ENCODE results near the gene CCL24. TPM values are rescaled to one million over a fixed set of nuclear protein-coding genes. Genes with fewer than 3 reads are reported as not detected.
"Not testable (repeated sequence)": the region's sequence is repeated elsewhere in the genome, so short reads cannot be mapped to it uniquely, and the experiment has no call there.

Gene CCL24
- total RNA-seq, 1 donor from 2014 or later = not detected

- H3K36me3 Mint-ChIP-seq (ENCODE audit: low read depth); DNase-seq; intact Hi-C loops (cut with micrococcal nuclease); H3K27ac Mint-ChIP-seq; H3K9me3 Mint-ChIP-seq; H3K4me3 Mint-ChIP-seq; H3K27me3 Mint-ChIP-seq: not testable (repeated sequence)
- H3K4me1 Mint-ChIP-seq = peaks cover 16% of the 10 kb centered on the region
These were observed 24.8 kb upstream of the CCL24 start for GRCh38 chr7:75838281-75838930.

DNA sequence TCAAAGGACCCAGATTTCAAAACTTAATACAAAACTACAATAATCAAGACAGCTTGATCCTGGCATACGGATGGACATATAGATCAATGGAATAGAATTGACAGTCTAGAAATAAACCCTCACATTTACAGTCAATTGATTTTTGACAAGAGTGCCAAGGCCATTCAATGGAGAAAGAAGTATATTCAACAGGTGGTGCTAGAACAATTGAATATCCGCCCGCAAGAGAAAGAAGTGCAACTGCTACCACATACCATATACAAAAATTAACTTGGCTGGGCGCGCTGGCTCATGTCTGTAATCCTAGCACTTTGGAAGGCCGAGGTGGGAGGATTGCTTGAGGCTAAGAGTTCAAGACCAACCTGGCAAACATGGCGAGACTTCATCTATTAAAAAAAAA is 23.2 kb upstream of the CCL24 start:
- Mint-ChIP-seq H3K36me3 (ENCODE audit: low read depth) (no peaks in the 10 kb centered on the region), H3K9me3 (no peaks in the 10 kb centered on the region), H3K4me3 (no peak overlapping the region), H3K27me3 (no peaks in the 10 kb centered on the region), H3K4me1 (peaks cover 4% of the 10 kb centered on the region), H3K27ac (no peak overlapping the region)
- no peak for DNase-seq
- intact Hi-C loops (cut with micrococcal nuclease) = no loop called here

DNA sequence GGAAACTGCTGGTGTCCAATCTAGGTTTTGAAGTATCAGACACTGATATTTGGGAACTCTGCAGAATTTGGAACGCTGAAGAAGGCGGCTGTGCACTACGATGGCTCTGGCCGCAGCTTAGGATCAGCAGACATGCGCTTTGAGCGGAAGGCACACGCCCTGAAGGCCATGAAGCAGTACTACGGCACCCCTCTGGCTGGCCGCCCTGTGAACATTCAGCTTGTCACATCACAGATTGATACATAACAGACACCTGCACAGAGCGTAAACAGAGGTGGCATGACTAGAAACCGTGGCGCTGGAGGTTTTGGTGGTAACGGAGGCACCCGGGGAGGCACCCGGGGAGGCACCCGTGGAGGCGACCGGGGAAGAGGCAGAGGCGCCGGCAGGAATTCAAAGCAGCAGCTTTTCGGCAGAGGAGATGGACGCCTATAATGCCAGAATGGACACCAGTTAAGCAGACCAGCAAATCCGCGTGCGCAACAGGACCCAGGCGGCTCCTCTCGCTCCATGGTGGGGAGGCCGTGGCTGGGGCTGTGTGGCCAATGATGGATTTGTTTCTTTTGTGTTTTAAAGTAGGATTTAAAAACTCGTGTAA is 22.2 kb upstream of the CCL24 start:
- no peaks in the 10 kb centered on the region for H3K27me3 Mint-ChIP-seq
- no peak overlapping the region for H3K4me3 Mint-ChIP-seq
- H3K27ac Mint-ChIP-seq = no peak overlapping the region
- intact Hi-C loops (cut with micrococcal nuclease) = no loop called here
- no peak for DNase-seq
- H3K9me3 Mint-ChIP-seq = no peaks in the 10 kb centered on the region
- no peaks in the 10 kb centered on the region for H3K36me3 Mint-ChIP-seq (ENCODE audit: low read depth)
- H3K4me1 Mint-ChIP-seq = peaks cover 4% of the 10 kb centered on the region

DNA sequence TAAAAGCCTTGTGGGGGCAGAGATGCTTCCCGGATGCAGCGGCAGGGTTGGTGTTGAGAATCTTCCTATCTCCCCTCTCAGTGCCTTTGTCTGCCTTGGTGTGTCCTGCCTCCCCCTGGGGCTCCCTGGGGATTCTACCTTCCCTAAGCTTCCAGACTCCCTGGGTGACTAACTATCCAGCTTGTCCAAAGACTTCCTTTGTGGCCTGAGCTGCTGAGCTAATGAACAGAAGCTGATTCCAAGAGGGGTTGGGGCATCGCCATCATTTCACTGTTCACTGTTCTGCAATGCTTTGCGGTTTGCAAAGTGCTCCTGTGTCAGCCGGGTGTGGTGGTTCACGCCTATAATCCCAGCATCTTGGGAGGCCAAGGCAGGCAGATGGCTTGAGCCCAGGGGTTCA is 20.1 kb upstream of the CCL24 start:
- intact Hi-C loops (cut with micrococcal nuclease); H3K9me3 Mint-ChIP-seq: not testable (repeated sequence)

GRCh38 chr7:75830978-75831377 is 17.4 kb upstream of the CCL24 start:
- H3K27me3 Mint-ChIP-seq = no peaks in the 10 kb centered on the region
- intact Hi-C loops (cut with micrococcal nuclease) = no loop called here
- H3K36me3 Mint-ChIP-seq (ENCODE audit: low read depth) = no peaks in the 10 kb centered on the region
- DNase-seq = no peak
- H3K9me3 Mint-ChIP-seq = no peaks in the 10 kb centered on the region
- H3K4me3 Mint-ChIP-seq = no peak overlapping the region
- no peak overlapping the region for H3K27ac Mint-ChIP-seq
- H3K4me1 Mint-ChIP-seq = no peaks in the 10 kb centered on the region

More for the DNA sequence above, 20.1 kb upstream of the CCL24 start:
- H3K4me1 Mint-ChIP-seq; DNase-seq; H3K27me3 Mint-ChIP-seq; H3K27ac Mint-ChIP-seq; H3K4me3 Mint-ChIP-seq; H3K36me3 Mint-ChIP-seq (ENCODE audit: low read depth): not testable (repeated sequence)

DNA sequence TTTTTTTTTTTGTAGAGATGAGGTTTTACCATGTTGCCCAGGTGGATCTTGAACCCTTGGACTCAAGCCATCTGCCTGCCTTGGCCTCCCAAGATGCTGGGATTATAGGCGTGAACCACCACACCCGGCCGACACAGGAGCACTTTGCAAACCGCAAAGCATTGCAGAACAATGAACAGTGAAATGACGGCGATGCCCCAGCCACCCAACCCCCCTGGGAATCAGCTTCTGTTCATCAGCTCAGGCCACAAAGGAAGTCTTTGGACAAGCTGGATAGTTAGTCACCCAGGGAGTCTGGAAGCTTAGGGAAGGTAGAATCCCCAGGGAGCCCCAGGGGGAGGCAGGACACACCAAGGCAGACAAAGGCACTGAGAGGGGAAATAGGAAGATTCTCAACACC is 16.1 kb upstream of the CCL24 start:
- H3K9me3 Mint-ChIP-seq; H3K4me1 Mint-ChIP-seq; H3K27me3 Mint-ChIP-seq; H3K27ac Mint-ChIP-seq; H3K4me3 Mint-ChIP-seq; DNase-seq; H3K36me3 Mint-ChIP-seq (ENCODE audit: low read depth); intact Hi-C loops (cut with micrococcal nuclease): not testable (repeated sequence)

GRCh38 chr7:75823198-75823910 is 9.7 kb upstream of the CCL24 start:
- no peaks in the 10 kb centered on the region for H3K36me3 Mint-ChIP-seq (ENCODE audit: low read depth)
- no peaks in the 10 kb centered on the region for H3K27me3 Mint-ChIP-seq
- no peaks in the 10 kb centered on the region for H3K4me1 Mint-ChIP-seq
- DNase-seq = no peak
- no peaks in the 10 kb centered on the region for H3K9me3 Mint-ChIP-seq
- H3K27ac Mint-ChIP-seq = no peak overlapping the region
- intact Hi-C loops (cut with micrococcal nuclease) = no loop called here
- no peak overlapping the region for H3K4me3 Mint-ChIP-seq

DNA sequence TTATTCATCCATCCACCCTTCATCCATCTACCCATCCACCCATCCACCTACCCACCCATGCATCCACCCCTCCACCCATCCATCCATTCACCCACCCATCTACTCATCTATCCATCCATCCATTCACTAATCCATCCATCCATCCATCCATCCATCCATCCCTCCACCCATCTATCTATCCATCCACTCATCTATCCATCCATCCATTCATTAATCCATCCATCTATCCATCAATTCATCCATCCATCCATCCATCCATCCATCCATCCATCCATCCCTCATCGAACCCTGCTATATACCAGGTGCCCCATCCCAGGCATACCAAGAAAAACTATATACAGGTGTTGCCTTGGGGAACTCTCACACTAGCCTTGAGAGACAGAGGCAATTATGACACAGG is 7.1 kb upstream of the CCL24 start:
- no peaks in the 10 kb centered on the region for H3K9me3 Mint-ChIP-seq
- no peaks in the 10 kb centered on the region for H3K36me3 Mint-ChIP-seq (ENCODE audit: low read depth)
- intact Hi-C loops (cut with micrococcal nuclease) = no loop called here
- H3K4me3 Mint-ChIP-seq = no peak overlapping the region
- H3K27ac Mint-ChIP-seq = no peak overlapping the region
- DNase-seq = no peak
- peaks cover 2% of the 10 kb centered on the region for H3K4me1 Mint-ChIP-seq
- H3K27me3 Mint-ChIP-seq = peaks cover 2% of the 10 kb centered on the region

- intact Hi-C loops (cut with micrococcal nuclease) = no loop called here
- Mint-ChIP-seq H3K27me3 (peaks cover 2% of the 10 kb centered on the region), H3K27ac (no peak overlapping the region)
These were observed 6.1 kb upstream of the CCL24 start for GRCh38 chr7:75819711-75820110.

GRCh38 chr7:75818472-75818871 is 4.9 kb upstream of the CCL24 start:
- Mint-ChIP-seq H3K27me3 (peaks cover 2% of the 10 kb centered on the region), H3K4me3 (no peak overlapping the region), H3K9me3 (no peaks in the 10 kb centered on the region), H3K27ac (no peak overlapping the region), H3K4me1 (peaks cover 2% of the 10 kb centered on the region), H3K36me3 (ENCODE audit: low read depth) (no peaks in the 10 kb centered on the region)
- DNase-seq = no peak
- intact Hi-C loops (cut with micrococcal nuclease) = no loop called here

More at GRCh38 chr7:75819711-75820110, 6.1 kb upstream of the CCL24 start:
- no peaks in the 10 kb centered on the region for H3K9me3 Mint-ChIP-seq
- H3K4me1 Mint-ChIP-seq = peaks cover 2% of the 10 kb centered on the region
- H3K4me3 Mint-ChIP-seq = no peak overlapping the region
- H3K36me3 Mint-ChIP-seq (ENCODE audit: low read depth) = no peaks in the 10 kb centered on the region
- DNase-seq = no peak

DNA sequence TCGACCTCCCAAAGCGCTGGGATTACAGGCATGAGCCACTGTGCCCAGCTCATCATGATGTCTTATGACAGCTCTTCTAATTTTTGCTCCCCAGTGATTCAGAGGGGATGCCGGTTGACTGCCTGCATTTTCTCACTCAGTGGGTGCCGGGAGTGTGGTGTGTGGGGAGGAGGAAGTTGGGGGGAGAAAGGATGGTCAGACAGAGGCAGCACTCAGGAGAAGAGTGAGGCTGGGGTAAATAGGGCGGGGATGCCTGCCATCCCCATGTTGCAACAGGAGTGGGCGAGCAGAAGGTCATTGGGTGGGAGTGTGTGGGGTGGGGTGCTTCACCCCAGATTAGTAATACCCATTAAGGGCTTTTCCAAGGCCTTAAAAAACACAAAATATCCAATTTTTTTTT is 3.5 kb upstream of the CCL24 start:
- intact Hi-C loops (cut with micrococcal nuclease) = no loop called here
- Mint-ChIP-seq H3K9me3 (no peaks in the 10 kb centered on the region), H3K4me1 (peaks cover 2% of the 10 kb centered on the region), H3K27me3 (peaks cover 2% of the 10 kb centered on the region), H3K36me3 (ENCODE audit: low read depth) (no peaks in the 10 kb centered on the region), H3K4me3 (no peak overlapping the region), H3K27ac (peak overlapping the region; percentile 64)
- DNase-seq = no peak

DNA sequence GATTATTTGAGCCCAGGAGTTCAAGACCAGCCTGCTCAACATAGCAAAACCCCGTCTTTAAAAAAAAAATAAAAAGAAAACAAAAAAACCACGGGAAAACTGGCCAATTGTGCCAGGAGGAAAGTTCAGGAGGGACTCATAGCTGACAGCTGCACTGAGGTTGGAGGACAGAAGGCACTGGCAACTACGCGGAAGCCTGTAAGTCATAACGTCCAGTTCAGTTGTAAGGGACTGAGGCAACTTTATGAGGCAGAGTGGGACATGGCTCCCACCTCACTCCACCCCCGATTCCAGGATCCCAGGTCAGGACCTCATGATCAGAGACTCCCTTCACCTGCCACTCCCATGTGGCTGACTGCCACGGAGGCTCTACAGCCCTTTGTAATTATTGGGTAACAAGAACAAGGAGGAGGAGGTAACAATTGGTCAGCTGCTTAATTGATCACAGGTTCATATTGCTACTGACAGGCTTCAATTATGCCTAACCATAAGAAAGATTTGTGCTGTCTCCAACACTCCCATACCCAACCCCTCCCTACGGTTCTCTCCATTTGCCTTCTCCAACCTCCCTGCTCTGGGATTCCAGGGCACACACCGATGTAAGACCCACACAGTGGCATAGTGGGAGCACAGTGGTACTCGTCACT is 1.9 kb upstream of the CCL24 start:
- Mint-ChIP-seq H3K9me3 (no peaks in the 10 kb centered on the region), H3K4me3 (no peak overlapping the region), H3K27ac (no peak overlapping the region), H3K27me3 (peaks cover 2% of the 10 kb centered on the region), H3K36me3 (ENCODE audit: low read depth) (no peaks in the 10 kb centered on the region), H3K4me1 (peaks cover 2% of the 10 kb centered on the region)
- DNase-seq = no peak
- intact Hi-C loops (cut with micrococcal nuclease) = no loop called here

- H3K4me3 Mint-ChIP-seq = no peak overlapping the region
- peaks cover 2% of the 10 kb centered on the region for H3K27me3 Mint-ChIP-seq
- intact Hi-C loops (cut with micrococcal nuclease) = no loop called here
- no peak for DNase-seq
- no peaks in the 10 kb centered on the region for H3K36me3 Mint-ChIP-seq (ENCODE audit: low read depth)
- no peak overlapping the region for H3K27ac Mint-ChIP-seq
- peaks cover 2% of the 10 kb centered on the region for H3K4me1 Mint-ChIP-seq
- H3K9me3 Mint-ChIP-seq = no peaks in the 10 kb centered on the region
These were observed 871 bp upstream of the CCL24 start for GRCh38 chr7:75814407-75814947.

DNA sequence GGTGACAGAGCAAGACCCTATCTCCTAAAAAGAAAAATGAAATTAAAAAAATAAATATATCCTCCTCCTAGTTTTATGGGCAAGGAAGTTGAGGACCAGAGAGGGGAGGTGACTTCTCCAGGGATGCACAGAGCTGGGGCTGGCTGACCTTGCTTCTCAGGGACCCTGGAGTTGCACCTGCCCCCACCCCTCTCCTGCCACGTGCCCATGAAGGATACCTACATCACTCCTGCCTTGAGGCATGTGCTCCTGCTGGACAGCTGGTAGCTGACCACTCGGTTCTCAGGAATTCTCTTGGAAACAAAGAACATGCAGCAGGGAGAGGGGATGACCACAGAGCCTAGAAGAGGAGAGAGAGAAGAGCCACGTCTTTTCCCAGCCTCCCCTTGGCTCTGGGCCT is 522 bp downstream of the CCL24 start:
- Mint-ChIP-seq H3K4me3 (no peak overlapping the region), H3K36me3 (ENCODE audit: low read depth) (no peaks in the 10 kb centered on the region), H3K4me1 (peaks cover 2% of the 10 kb centered on the region), H3K9me3 (no peaks in the 10 kb centered on the region), H3K27ac (no peak overlapping the region), H3K27me3 (peaks cover 2% of the 10 kb centered on the region)
- intact Hi-C loops (cut with micrococcal nuclease) = no loop called here
- DNase-seq = no peak

Measured in activated CD4-positive, alpha-beta T cell treated with anti-CD3 and anti-CD28 coated beads, Interleukin-2, amount 10 ng/mL, durations not matched to agents 24 days and 14 days (primary cell).